ENCODE measurements around the gene ULK3.

DNA sequence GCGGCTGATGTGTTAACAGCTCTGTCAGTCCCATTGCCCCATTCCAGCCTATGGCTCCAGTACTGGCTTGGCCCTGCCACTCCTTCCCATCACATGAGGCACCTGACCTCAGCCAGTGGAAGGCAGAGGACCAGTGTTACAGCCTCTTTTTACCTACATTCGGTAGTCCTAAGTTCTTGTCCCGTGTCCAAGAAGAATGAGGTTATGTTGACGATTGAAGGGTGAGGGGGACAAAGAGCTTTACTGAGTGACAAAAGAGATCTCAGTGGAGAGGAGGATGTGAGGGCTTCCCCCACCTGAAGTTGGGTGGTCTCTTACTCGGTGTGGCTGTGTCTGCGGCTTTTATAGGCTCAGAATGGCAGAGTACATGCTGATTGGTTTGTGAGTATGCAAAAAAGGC, 39.6 kb upstream of the ULK3 start:
- TF ChIP-seq, protein P1, sequence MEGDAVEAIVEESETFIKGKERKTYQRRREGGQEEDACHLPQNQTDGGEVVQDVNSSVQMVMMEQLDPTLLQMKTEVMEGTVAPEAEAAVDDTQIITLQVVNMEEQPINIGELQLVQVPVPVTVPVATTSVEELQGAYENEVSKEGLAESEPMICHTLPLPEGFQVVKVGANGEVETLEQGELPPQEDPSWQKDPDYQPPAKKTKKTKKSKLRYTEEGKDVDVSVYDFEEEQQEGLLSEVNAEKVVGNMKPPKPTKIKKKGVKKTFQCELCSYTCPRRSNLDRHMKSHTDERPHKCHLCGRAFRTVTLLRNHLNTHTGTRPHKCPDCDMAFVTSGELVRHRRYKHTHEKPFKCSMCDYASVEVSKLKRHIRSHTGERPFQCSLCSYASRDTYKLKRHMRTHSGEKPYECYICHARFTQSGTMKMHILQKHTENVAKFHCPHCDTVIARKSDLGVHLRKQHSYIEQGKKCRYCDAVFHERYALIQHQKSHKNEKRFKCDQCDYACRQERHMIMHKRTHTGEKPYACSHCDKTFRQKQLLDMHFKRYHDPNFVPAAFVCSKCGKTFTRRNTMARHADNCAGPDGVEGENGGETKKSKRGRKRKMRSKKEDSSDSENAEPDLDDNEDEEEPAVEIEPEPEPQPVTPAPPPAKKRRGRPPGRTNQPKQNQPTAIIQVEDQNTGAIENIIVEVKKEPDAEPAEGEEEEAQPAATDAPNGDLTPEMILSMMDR (IDR thresholded peaks at IDR 0.05): no peak
- TF ChIP-seq POLR2A (IDR thresholded peaks at IDR 0.05) (no peak), POLR2AphosphoS5 (IDR thresholded peaks at IDR 0.05) (no peak), EP300 (IDR thresholded peaks at IDR 0.05) (no peak)
